HEK293 (cell line): ENCODE measurements around the gene TGFB1I1.

Source experiments
- CTCF ChIA-PET: fragments of 350-600 bp; formaldehyde crosslinking; extraction: SDS; loops from one replicate; lab custom pipeline; 2021; ENCODE audit warnings: antibody characterized with exemption; lab: Yijun Ruan, JAX
- POLR2A ChIA-PET: fragments of 300-600 bp; formaldehyde crosslinking; extraction: SDS; loops from one replicate; lab custom pipeline; 2020; ENCODE audit warnings: antibody characterized with exemption, inconsistent platforms; lab: Yijun Ruan, JAX
- H3K27ac ChIP-seq: fragments of 200-500 bp; sonication (Bioruptor generic); 2 replicates; pipeline ENCODE4 v1.5.1; 2014; ENCODE audit warnings: low read depth, low read length, control low read depth, inconsistent platforms; ENCODE audit errors: extremely low read depth
- H3K36me3 ChIP-seq, 2 experiments: fragments of 200-500 bp in 1 of 2; sonication (Bioruptor generic) in 1 of 2; 1 replicate in 1 of 2; 2 replicates in 1 of 2; pipeline ENCODE4 v1.5.1; 2014 to 2017; ENCODE audit warnings: inconsistent platforms in 2 of 2, low read length in 2 of 2; ENCODE audit not compliant: control insufficient read depth in 2 of 2, insufficient read depth in 1 of 2
- H3K4me1 ChIP-seq: fragments of 200-500 bp; sonication (Bioruptor generic); 2 replicates; pipeline ENCODE4 v1.5.1; 2014; ENCODE audit warnings: mild to moderate bottlenecking, low read length, inconsistent platforms; ENCODE audit not compliant: control insufficient read depth, insufficient read depth
- H3K4me3 ChIP-seq: 2 replicates; pipeline ENCODE4 v1.5.1; 2011; ENCODE audit warnings: low read depth, mild to moderate bottlenecking, control low read depth, low read length, moderate library complexity
- H3K9me3 ChIP-seq: fragments of 200-500 bp; sonication (Bioruptor generic); 2 replicates; pipeline ENCODE4 v1.5.1; 2014; ENCODE audit warnings: low read depth, low read length, inconsistent platforms; ENCODE audit not compliant: control insufficient read depth, insufficient read depth
- BCL6B ChIP-seq: fragments of 450-650 bp; formaldehyde crosslinking; IDR thresholded peaks from 2 replicates; pipeline ENCODE4 v1.5.1; 2017; ENCODE audit warnings: missing biosample characterization, missing genetic modification characterization
- KLF1 ChIP-seq: fragments of 450-650 bp; formaldehyde crosslinking; IDR thresholded peaks from 2 replicates; pipeline ENCODE4 v1.5.1; 2016; ENCODE audit warnings: missing biosample characterization, missing genetic modification characterization
- KLF7 ChIP-seq: fragments of 450-650 bp; formaldehyde crosslinking; IDR thresholded peaks from 2 replicates; pipeline ENCODE4 v1.5.1; 2016; ENCODE audit warnings: missing biosample characterization, missing genetic modification characterization, borderline replicate concordance
- KLF8 ChIP-seq: fragments of 450-650 bp; formaldehyde crosslinking; IDR thresholded peaks from 2 replicates; pipeline ENCODE4 v1.5.1; 2016; ENCODE audit warnings: missing biosample characterization, missing genetic modification characterization
- MZF1 ChIP-seq: fragments of 450-650 bp; formaldehyde crosslinking; IDR thresholded peaks from 2 replicates; pipeline ENCODE4 v1.5.1; 2017; ENCODE audit warnings: missing biosample characterization, missing genetic modification characterization, borderline replicate concordance
- SP2 ChIP-seq: fragments of 450-650 bp; formaldehyde crosslinking; IDR thresholded peaks from 2 replicates; pipeline ENCODE4 v1.5.1; 2016; ENCODE audit warnings: missing biosample characterization, missing genetic modification characterization
- SP3 ChIP-seq: fragments of 450-650 bp; formaldehyde crosslinking; IDR thresholded peaks from 2 replicates; pipeline ENCODE4 v1.5.1; 2016; ENCODE audit warnings: missing biosample characterization, missing genetic modification characterization
- TSHZ1 ChIP-seq: fragments of 450-650 bp; formaldehyde crosslinking; IDR thresholded peaks from 2 replicates; pipeline ENCODE4 v1.5.1; 2016; ENCODE audit warnings: missing biosample characterization, missing genetic modification characterization, borderline replicate concordance
- ZBTB7A ChIP-seq: fragments of 450-650 bp; formaldehyde crosslinking; IDR thresholded peaks from 2 replicates; pipeline ENCODE4 v1.5.1; 2016; ENCODE audit warnings: low read depth, missing biosample characterization, missing genetic modification characterization
- ZFP3 ChIP-seq: fragments of 450-650 bp; formaldehyde crosslinking; IDR thresholded peaks from 2 replicates; pipeline ENCODE4 v1.5.1; 2016; ENCODE audit warnings: low read depth, missing biosample characterization, missing genetic modification characterization
- ZNF121 ChIP-seq: fragments of 450-650 bp; formaldehyde crosslinking; IDR thresholded peaks from 2 replicates; pipeline ENCODE4 v1.5.1; 2016; ENCODE audit warnings: missing biosample characterization, missing genetic modification characterization
- ZNF133 ChIP-seq: fragments of 450-650 bp; formaldehyde crosslinking; IDR thresholded peaks from 2 replicates; pipeline ENCODE4 v1.5.1; 2016; ENCODE audit warnings: missing biosample characterization, missing genetic modification characterization
- ZNF146 ChIP-seq: fragments of 450-650 bp; formaldehyde crosslinking; IDR thresholded peaks from 2 replicates; pipeline ENCODE4 v1.5.1; 2016; ENCODE audit warnings: missing biosample characterization, missing genetic modification characterization
- ZNF16 ChIP-seq: fragments of 450-650 bp; formaldehyde crosslinking; IDR thresholded peaks from 2 replicates; pipeline ENCODE4 v1.5.1; 2016; ENCODE audit warnings: low read depth, missing biosample characterization, missing genetic modification characterization
- ZNF223 ChIP-seq: fragments of 450-650 bp; formaldehyde crosslinking; IDR thresholded peaks from 2 replicates; pipeline ENCODE4 v1.5.1; 2016; ENCODE audit warnings: missing biosample characterization, missing genetic modification characterization
- ZNF239 ChIP-seq: fragments of 450-650 bp; formaldehyde crosslinking; IDR thresholded peaks from 2 replicates; pipeline ENCODE4 v1.5.1; 2016; ENCODE audit warnings: missing biosample characterization, missing genetic modification characterization
- ZNF248 ChIP-seq: fragments of 450-650 bp; formaldehyde crosslinking; IDR thresholded peaks from 2 replicates; pipeline ENCODE4 v1.5.1; 2017; ENCODE audit warnings: missing biosample characterization, missing genetic modification characterization
- ZNF266 ChIP-seq: fragments of 450-650 bp; formaldehyde crosslinking; IDR thresholded peaks from 2 replicates; pipeline ENCODE4 v1.5.1; 2016; ENCODE audit warnings: missing biosample characterization, missing genetic modification characterization, low read depth
- ZNF311 ChIP-seq: fragments of 450-650 bp; formaldehyde crosslinking; IDR thresholded peaks from 2 replicates; pipeline ENCODE4 v1.5.1; 2017; ENCODE audit warnings: missing biosample characterization, missing genetic modification characterization, borderline replicate concordance
- ZNF394 ChIP-seq: fragments of 450-650 bp; formaldehyde crosslinking; IDR thresholded peaks from 2 replicates; pipeline ENCODE4 v1.5.1; 2016; ENCODE audit warnings: missing biosample characterization, missing genetic modification characterization, mild to moderate bottlenecking, moderate library complexity, borderline replicate concordance
- ZNF433 ChIP-seq: fragments of 450-650 bp; formaldehyde crosslinking; IDR thresholded peaks from 2 replicates; pipeline ENCODE4 v1.5.1; 2016; ENCODE audit warnings: missing biosample characterization, missing genetic modification characterization, low read depth
- ZNF449 ChIP-seq: fragments of 450-650 bp; formaldehyde crosslinking; IDR thresholded peaks from 2 replicates; pipeline ENCODE4 v1.5.1; 2017; ENCODE audit warnings: missing biosample characterization, mild to moderate bottlenecking, missing genetic modification characterization, moderate library complexity
- ZNF510 ChIP-seq: fragments of 450-650 bp; formaldehyde crosslinking; IDR thresholded peaks from 2 replicates; pipeline ENCODE4 v1.5.1; 2018; ENCODE audit warnings: mild to moderate bottlenecking, missing genetic modification characterization, missing biosample characterization; ENCODE audit not compliant: insufficient replicate concordance
- ZNF555 ChIP-seq: fragments of 450-650 bp; formaldehyde crosslinking; conservative IDR thresholded peaks from 2 replicates; pipeline ENCODE4 v1.5.1; 2017; ENCODE audit warnings: missing biosample characterization, mild to moderate bottlenecking, missing genetic modification characterization, inconsistent platforms
- ZNF571 ChIP-seq: fragments of 450-650 bp; formaldehyde crosslinking; IDR thresholded peaks from 2 replicates; pipeline ENCODE4 v1.5.0; 2017; ENCODE audit warnings: missing biosample characterization, missing genetic modification characterization
- ZNF621 ChIP-seq: fragments of 450-650 bp; formaldehyde crosslinking; IDR thresholded peaks from 2 replicates; pipeline ENCODE4 v1.5.1; 2017; ENCODE audit warnings: missing biosample characterization, missing genetic modification characterization
- ZNF76 ChIP-seq: fragments of 450-650 bp; formaldehyde crosslinking; IDR thresholded peaks from 2 replicates; pipeline ENCODE4; 2016; ENCODE audit warnings: low read depth, missing biosample characterization, missing genetic modification characterization, borderline replicate concordance
- ZNF777 ChIP-seq: fragments of 450-650 bp; formaldehyde crosslinking; IDR thresholded peaks from 2 replicates; pipeline ENCODE4 v1.5.1; 2017; ENCODE audit warnings: missing biosample characterization, missing genetic modification characterization, borderline replicate concordance
- ZNF843 ChIP-seq: fragments of 450-650 bp; formaldehyde crosslinking; IDR thresholded peaks from 2 replicates; pipeline ENCODE4 v1.5.1; 2016; ENCODE audit warnings: missing biosample characterization, missing genetic modification characterization

Gene TGFB1I1

GRCh38 chr16:31487071-31487719 lies 15.2 kb downstream of the TGFB1I1 start:
- Histone ChIP-seq H3K4me3 (peak overlapping the region; percentile 41), H3K36me3 (peaks cover 0 to 22% of the 10 kb centered on the region in 2 experiments; a peak in 1 of 3 replicates), H3K4me1 (no peaks in the 10 kb centered on the region; the same call in 1 of the 2 replicates), H3K27ac (no peak overlapping the region), H3K9me3 (no peaks in the 10 kb centered on the region)
- no peak for TF ChIP-seq ZNF16 (tag by site-specific recombination)
- TF ChIP-seq ZNF433 (tag by site-specific recombination): no peak
- TF ChIP-seq TSHZ1 (tag by site-specific recombination): no peak
- TF ChIP-seq ZNF239 (tag by site-specific recombination): no peak
- TF ChIP-seq ZNF510: no peak
- no peak for TF ChIP-seq ZNF571 (tag by site-specific recombination)
- TF ChIP-seq ZNF777 (tag by site-specific recombination): no peak
- TF ChIP-seq ZBTB7A (tag by site-specific recombination): no peak
- no peak for TF ChIP-seq ZNF121
- TF ChIP-seq ZNF621 (tag by site-specific recombination): no peak
- TF ChIP-seq ZNF449 (tag by site-specific recombination): no peak
- no peak for TF ChIP-seq MZF1 (tag by site-specific recombination)
- no peak for TF ChIP-seq ZNF311
- no peak for TF ChIP-seq KLF7 (tag by site-specific recombination)
- TF ChIP-seq ZNF146 (tag by site-specific recombination): no peak
- TF ChIP-seq ZNF223 (tag by site-specific recombination): no peak
- POLR2A ChIA-PET: no interaction called here
- CTCF ChIA-PET: interaction anchor here (0.6 kb wide), 1 partner anchor 206 kb away, joined by 3 read pairs; no protein-coding TSS in a partner anchor

- no peaks in the 10 kb centered on the region; the same call in 1 of the 2 replicates for H3K4me1 ChIP-seq
- ChIA-PET CTCF (interaction anchor here (1.9 kb wide), 1 partner anchor 27 kb away, joined by 4 read pairs; no protein-coding TSS in a partner anchor), POLR2A (interaction anchor here (1.6 kb wide), 1 partner anchor 9 kb away, joined by 4 read pairs; no protein-coding TSS in a partner anchor)
- H3K4me3 ChIP-seq: peak overlapping the region; percentile 41
- no peaks in the 10 kb centered on the region for H3K9me3 ChIP-seq
- H3K36me3 ChIP-seq: peaks cover 0 to 29% of the 10 kb centered on the region in 2 experiments; a peak in 1 of 3 replicates
- no peak overlapping the region for H3K27ac ChIP-seq
- no peak for TF ChIP-seq ZNF555 (tag by site-specific recombination)
- no peak for TF ChIP-seq ZNF133 (tag by site-specific recombination)
- no peak for TF ChIP-seq BCL6B
- no peak for TF ChIP-seq SP2 (tag by site-specific recombination)
- TF ChIP-seq KLF1: peak; percentile 40
- TF ChIP-seq ZNF248 (tag by site-specific recombination): no peak
- no peak for TF ChIP-seq ZNF76
- TF ChIP-seq ZNF266 (tag by site-specific recombination): no peak
- TF ChIP-seq ZFP3 (tag by site-specific recombination): no peak
- no peak for TF ChIP-seq ZNF394 (tag by site-specific recombination)
- TF ChIP-seq SP3 (tag by site-specific recombination): no peak
- TF ChIP-seq KLF8 (tag by site-specific recombination): peak; percentile 34; the same call in 1 of the 2 replicates
- TF ChIP-seq ZNF843 (tag by site-specific recombination): no peak
Observed at GRCh38 chr16:31487720-31488467, 15.9 kb downstream of the TGFB1I1 start.
